Stimulated activated naive CD8-positive, alpha-beta T cell treated with anti-CD3 and anti-CD28 coated beads, Interleukin-15, amount 100 ng/mL, for 72 hours (primary cell): ENCODE data around the gene PAEP.

Experiments
- ATAC-seq: fragments of 150-1000 bp; cut with Tn5 transposase; 2 replicates; pipeline ENCODE4 v1.10.0; 2021; ENCODE audit warnings: mild to moderate bottlenecking, moderate library complexity
- DNase-seq, 2 donors: peaks; one replicate each; pipeline ENCODE4 v3.0.0; 2021 to 2022
- H3K27ac Mint-ChIP-seq, 2 donors: one replicate each; pipeline ENCODE4 v1.8.0; 2022; ENCODE audit warnings: mild to moderate bottlenecking in 2 of 2, mixed read lengths in 2 of 2, moderate library complexity in 2 of 2
- H3K27me3 Mint-ChIP-seq: one replicate; pipeline ENCODE4 v1.8.0; 2022; ENCODE audit warnings: mixed read lengths
- H3K4me1 Mint-ChIP-seq: one replicate; pipeline ENCODE4 v1.8.0; 2022; ENCODE audit warnings: mild to moderate bottlenecking, mixed read lengths
- H3K4me3 Mint-ChIP-seq, 2 donors: one replicate each; pipeline ENCODE4 v1.8.0; 2022; ENCODE audit warnings: mild to moderate bottlenecking in 2 of 2, mixed read lengths in 2 of 2, moderate library complexity in 1 of 2
- H3K9me3 Mint-ChIP-seq, 2 donors: one replicate each; pipeline ENCODE4 v1.8.0; 2022; ENCODE audit warnings: mixed read lengths in 2 of 2

The PAEP gene

GRCh38 chr9:135588886-135589595 lies 27.5 kb downstream of the PAEP start:
- DNase-seq = no peak

GRCh38 chr9:135589596-135590485 lies 28.3 kb downstream of the PAEP start:
- Mint-ChIP-seq H3K4me1 (no peaks in the 10 kb centered on the region), H3K4me3 (no peak overlapping the region), H3K9me3 (no peaks in the 10 kb centered on the region), H3K27me3 (peaks cover 20% of the 10 kb centered on the region), H3K27ac (peak overlapping the region in 1 of 2 donors; percentile 1)
- no peak for DNase-seq
- ATAC-seq = no peak

More at GRCh38 chr9:135588886-135589595, 27.5 kb downstream of the PAEP start:
- Mint-ChIP-seq H3K4me3 (no peak overlapping the region), H3K27me3 (peaks cover 20% of the 10 kb centered on the region), H3K27ac (no peak overlapping the region), H3K4me1 (no peaks in the 10 kb centered on the region), H3K9me3 (no peaks in the 10 kb centered on the region)
- no peak for ATAC-seq

GRCh38 chr9:135590486-135591079 lies 29.0 kb downstream of the PAEP start:
- ATAC-seq (no peak), DNase-seq (no peak)
- no peak overlapping the region for H3K27ac Mint-ChIP-seq
- H3K4me3 Mint-ChIP-seq = no peak overlapping the region
- H3K27me3 Mint-ChIP-seq = peaks cover 20% of the 10 kb centered on the region
- no peaks in the 10 kb centered on the region for H3K4me1 Mint-ChIP-seq
- H3K9me3 Mint-ChIP-seq = no peaks in the 10 kb centered on the region

GRCh38 chr9:135591506-135592330 lies 30.2 kb downstream of the PAEP start:
- Mint-ChIP-seq H3K4me1 (no peaks in the 10 kb centered on the region), H3K9me3 (no peaks in the 10 kb centered on the region), H3K4me3 (no peak overlapping the region), H3K27me3 (peaks cover 24% of the 10 kb centered on the region), H3K27ac (no peak overlapping the region)
- DNase-seq (no peak), ATAC-seq (no peak)

GRCh38 chr9:135592331-135592590 lies 30.7 kb downstream of the PAEP start:
- H3K4me3 Mint-ChIP-seq = no peak overlapping the region
- no peaks in the 10 kb centered on the region for H3K9me3 Mint-ChIP-seq
- no peaks in the 10 kb centered on the region for H3K4me1 Mint-ChIP-seq
- no peak for ATAC-seq
- H3K27me3 Mint-ChIP-seq = peaks cover 19% of the 10 kb centered on the region
- no peak overlapping the region for H3K27ac Mint-ChIP-seq
- no peak for DNase-seq

- Mint-ChIP-seq H3K9me3 (no peaks in the 10 kb centered on the region), H3K4me3 (no peak overlapping the region), H3K27me3 (peaks cover 21% of the 10 kb centered on the region), H3K4me1 (no peaks in the 10 kb centered on the region), H3K27ac (no peak overlapping the region)
- DNase-seq (no peak), ATAC-seq (no peak)
These were observed 31.1 kb downstream of the PAEP start for GRCh38 chr9:135592625-135593024.

- H3K27me3 Mint-ChIP-seq = peaks cover 30% of the 10 kb centered on the region
- no peak for ATAC-seq
- H3K4me3 Mint-ChIP-seq = no peak overlapping the region
- DNase-seq = no peak
- H3K4me1 Mint-ChIP-seq = no peaks in the 10 kb centered on the region
- no peak overlapping the region for H3K27ac Mint-ChIP-seq
- H3K9me3 Mint-ChIP-seq = no peaks in the 10 kb centered on the region
These were observed 34.7 kb downstream of the PAEP start for GRCh38 chr9:135596211-135596610.

GRCh38 chr9:135600296-135600817 lies 38.8 kb downstream of the PAEP start:
- Mint-ChIP-seq H3K27me3 (peaks cover 37% of the 10 kb centered on the region), H3K4me1 (no peaks in the 10 kb centered on the region), H3K9me3 (no peaks in the 10 kb centered on the region), H3K4me3 (no peak overlapping the region), H3K27ac (no peak overlapping the region)
- ATAC-seq (no peak), DNase-seq (no peak)

GRCh38 chr9:135601988-135602387 lies 40.4 kb downstream of the PAEP start:
- DNase-seq = no peak
- Mint-ChIP-seq H3K4me3 (no peak overlapping the region), H3K4me1 (no peaks in the 10 kb centered on the region), H3K27me3 (peaks cover 31% of the 10 kb centered on the region), H3K9me3 (no peaks in the 10 kb centered on the region), H3K27ac (no peak overlapping the region)
- no peak for ATAC-seq

- Mint-ChIP-seq H3K4me3 (no peak overlapping the region), H3K9me3 (no peaks in the 10 kb centered on the region)
- ATAC-seq = peak; percentile 53
These were observed 41.4 kb downstream of the PAEP start for GRCh38 chr9:135602789-135603481.

GRCh38 chr9:135604437-135605237 lies 43.1 kb downstream of the PAEP start:
- H3K4me3 Mint-ChIP-seq = no peak overlapping the region
- H3K27ac Mint-ChIP-seq = no peak overlapping the region
- H3K4me1 Mint-ChIP-seq = no peaks in the 10 kb centered on the region
- H3K27me3 Mint-ChIP-seq = peaks cover 16% of the 10 kb centered on the region
- no peak for DNase-seq
- ATAC-seq = no peak
- H3K9me3 Mint-ChIP-seq = no peaks in the 10 kb centered on the region

More at GRCh38 chr9:135602789-135603481, 41.4 kb downstream of the PAEP start:
- Mint-ChIP-seq H3K4me1 (no peaks in the 10 kb centered on the region), H3K27me3 (peaks cover 26% of the 10 kb centered on the region), H3K27ac (no peak overlapping the region)
- DNase-seq = peak; percentile 54 to 57

- no peak for DNase-seq
- Mint-ChIP-seq H3K9me3 (no peaks in the 10 kb centered on the region), H3K4me3 (no peak overlapping the region), H3K27me3 (peaks cover 13% of the 10 kb centered on the region), H3K27ac (no peak overlapping the region), H3K4me1 (no peaks in the 10 kb centered on the region)
- no peak for ATAC-seq
These were observed 43.8 kb downstream of the PAEP start for GRCh38 chr9:135605238-135605781.

GRCh38 chr9:135606885-135607259 lies 45.3 kb downstream of the PAEP start:
- Mint-ChIP-seq H3K9me3 (no peaks in the 10 kb centered on the region), H3K4me3 (no peak overlapping the region), H3K27me3 (peaks cover 8% of the 10 kb centered on the region), H3K4me1 (no peaks in the 10 kb centered on the region), H3K27ac (peak overlapping the region in 1 of 2 donors; percentile 72)
- no peak for DNase-seq
- ATAC-seq = no peak
